Gastrocnemius medialis (tissue), 4 donors: ENCODE results near the gene AZIN2.

Experiments
- CTCF ChIP-seq, 5 experiments: fragments of 450-650 bp in 3 of 5; fragments of 200-600 bp in 2 of 5; sonication (generic) in 2 of 5; IDR thresholded peaks in 4 of 5; conservative IDR thresholded peaks in 1 of 5; 1 replicate in 4 of 5; 2 replicates in 1 of 5; pipeline ENCODE4 v1.5.1; 2016 to 2019; ENCODE audit warnings: antibody characterized with exemption in 5 of 5, mild to moderate bottlenecking in 3 of 5, moderate library complexity in 3 of 5
- POLR2A ChIP-seq, 2 donors: fragments of 450-650 bp; IDR thresholded peaks; one replicate each; pipeline ENCODE4 v1.6.1; 2017; ENCODE audit warnings: antibody characterized with exemption in 2 of 2, mild to moderate bottlenecking in 2 of 2, moderate library complexity in 2 of 2

GRCh38 chr1:33157131-33157530 lies 76.2 kb downstream of the AZIN2 start:
- TF ChIP-seq CTCF (IDR thresholded peaks at IDR 0.05 in 4 of 5, conservative IDR thresholded peaks at IDR 0.05 in 1 of 5) (no peak), POLR2A (IDR thresholded peaks at IDR 0.05) (no peak)
